HG02610 (cell line): ENCODE data around the gene CTNNBL1.

Experiments used
- ATAC-seq: cut with Tn5 transposase; IDR thresholded peaks from one replicate; pipeline ENCODE4 v1.9.1; 2021; ENCODE audit warnings: mild to moderate bottlenecking, moderate library complexity; ENCODE audit not compliant: unreplicated experiment

Gene CTNNBL1

GRCh38 chr20:37774156-37774555 lies 80.3 kb downstream of the CTNNBL1 start:
- no peak for ATAC-seq

- no peak for ATAC-seq
Measured at GRCh38 chr20:37775200-37775599, 81.4 kb downstream of the CTNNBL1 start.

- ATAC-seq, result no peak
Measured at GRCh38 chr20:37776049-37776448, 82.2 kb downstream of the CTNNBL1 start.

GRCh38 chr20:37776526-37776925 lies 82.7 kb downstream of the CTNNBL1 start:
- no peak for ATAC-seq

- ATAC-seq, result no peak
Measured at GRCh38 chr20:37777012-37777950, 83.5 kb downstream of the CTNNBL1 start.

GRCh38 chr20:37777988-37778659 lies 84.3 kb downstream of the CTNNBL1 start:
- no peak for ATAC-seq

GRCh38 chr20:37781626-37782025 lies 87.8 kb downstream of the CTNNBL1 start:
- no peak for ATAC-seq

- no peak for ATAC-seq
Measured at GRCh38 chr20:37786043-37786442, 92.2 kb downstream of the CTNNBL1 start.

GRCh38 chr20:37789408-37789807 lies 95.6 kb downstream of the CTNNBL1 start:
- ATAC-seq, result no peak

GRCh38 chr20:37790900-37791299 lies 97.1 kb downstream of the CTNNBL1 start:
- no peak for ATAC-seq

- no peak for ATAC-seq
Measured at GRCh38 chr20:37796121-37796520, 102.3 kb downstream of the CTNNBL1 start.

GRCh38 chr20:37796733-37797132 lies 102.9 kb downstream of the CTNNBL1 start:
- no peak for ATAC-seq

- no peak for ATAC-seq
Measured at GRCh38 chr20:37797669-37798175, 103.9 kb downstream of the CTNNBL1 start.

- ATAC-seq, result no peak
Measured at GRCh38 chr20:37798312-37798711, 104.5 kb downstream of the CTNNBL1 start.

GRCh38 chr20:37800618-37801017 lies 106.8 kb downstream of the CTNNBL1 start:
- ATAC-seq, result no peak

- ATAC-seq, result no peak
Measured at GRCh38 chr20:37801921-37802320, 108.1 kb downstream of the CTNNBL1 start.

- ATAC-seq, result peak; percentile 47
Measured at GRCh38 chr20:37803438-37804307, 109.8 kb downstream of the CTNNBL1 start.

GRCh38 chr20:37804584-37805566 lies 111.0 kb downstream of the CTNNBL1 start:
- ATAC-seq, result peak; percentile 65

- no peak for ATAC-seq
Measured at GRCh38 chr20:37807471-37808232, 113.8 kb downstream of the CTNNBL1 start.
